ENCODE results near the gene IFITM5.

IFITM5 gene

DNA sequence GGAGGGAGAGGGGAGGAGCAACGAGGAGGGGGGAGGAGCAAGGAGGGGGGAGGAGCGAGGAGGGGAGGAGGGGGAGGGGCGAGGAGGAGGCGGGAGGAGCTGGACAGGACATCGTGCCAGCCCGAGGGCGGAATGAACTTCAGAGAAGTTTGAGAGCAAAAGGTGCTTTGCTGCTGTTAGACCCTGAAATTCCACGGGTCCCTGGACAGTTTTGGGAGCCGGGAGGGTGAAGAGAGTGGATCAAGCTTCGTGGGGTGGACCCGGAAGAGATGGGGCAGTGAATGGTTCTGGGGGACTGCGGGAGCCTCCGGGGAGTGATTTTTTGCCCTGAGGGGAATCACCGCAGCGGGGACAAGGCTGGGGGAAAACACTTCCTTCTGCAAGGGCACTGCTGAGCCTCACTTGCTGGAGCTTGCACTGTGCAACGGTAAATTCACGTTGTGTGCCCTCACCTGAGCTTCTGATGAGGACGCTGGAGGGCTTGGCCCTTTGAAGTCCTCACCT is 31.8 kb downstream of the IFITM5 start:
- DNase-seq (ENCODE audit: low read depth, low spot score): peak; percentile 40

GRCh38 chr11:266676-267439 is 32.5 kb downstream of the IFITM5 start:
- no peak for DNase-seq (ENCODE audit: low read depth, low spot score)

GRCh38 chr11:261624-262023 is 37.7 kb downstream of the IFITM5 start:
- no peak for DNase-seq (ENCODE audit: low read depth, low spot score)

DNA sequence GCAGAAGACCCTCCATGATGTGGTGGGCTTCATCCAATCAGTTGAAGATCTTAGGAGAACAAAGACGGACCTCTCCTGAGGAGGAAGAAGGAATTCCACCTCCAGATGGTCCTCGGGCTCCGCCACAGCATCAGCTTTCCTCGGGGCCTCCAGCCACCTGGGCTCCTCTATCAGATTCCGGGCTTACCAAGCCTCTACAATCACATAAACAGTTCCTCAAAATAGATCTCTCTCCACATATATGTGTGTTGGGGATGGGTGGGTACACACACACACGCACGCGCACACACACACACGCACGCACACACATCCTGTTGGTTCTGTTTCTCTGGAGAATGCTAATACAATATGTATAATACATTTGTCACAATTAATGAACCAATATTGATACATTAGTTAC is 39.9 kb downstream of the IFITM5 start:
- no peak for DNase-seq (ENCODE audit: low read depth, low spot score)

DNA sequence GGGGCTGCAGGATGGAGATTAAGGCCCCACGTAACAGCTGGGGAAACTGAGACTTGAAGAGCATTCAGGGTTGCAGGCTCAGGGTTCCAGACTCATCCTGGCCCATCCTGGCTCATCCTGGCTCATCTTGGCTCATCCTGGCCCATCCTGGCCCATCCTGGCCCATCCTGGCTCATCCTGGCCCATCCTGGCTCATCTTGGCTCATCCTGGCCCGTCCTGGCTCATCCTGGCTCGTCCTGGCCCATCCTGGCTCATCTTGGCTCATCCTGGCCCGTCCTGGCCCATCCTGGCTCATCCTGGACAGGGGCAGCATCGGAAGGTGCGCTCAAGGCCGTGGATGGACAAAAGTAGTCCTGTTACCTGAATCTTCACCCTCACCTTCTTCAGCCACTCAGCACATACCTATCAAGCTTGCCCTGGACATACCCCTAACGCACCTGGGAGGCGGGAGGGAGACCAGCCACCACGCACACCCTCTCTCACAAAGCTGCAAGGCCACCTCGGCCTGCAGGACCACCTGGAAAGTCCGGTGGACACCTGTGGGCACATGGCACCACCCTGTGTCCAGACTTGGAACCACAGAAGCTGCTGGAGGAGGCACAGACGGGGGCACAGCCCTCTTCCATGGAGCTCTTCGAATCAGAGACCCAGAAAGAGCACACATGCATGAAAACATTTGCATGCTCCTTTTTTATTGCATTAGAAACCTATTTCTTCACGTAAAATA is 41.4 kb downstream of the IFITM5 start:
- DNase-seq (ENCODE audit: low read depth, low spot score): no peak

GRCh38 chr11:256952-257737 is 42.2 kb downstream of the IFITM5 start:
- DNase-seq (ENCODE audit: low read depth, low spot score): no peak

DNA sequence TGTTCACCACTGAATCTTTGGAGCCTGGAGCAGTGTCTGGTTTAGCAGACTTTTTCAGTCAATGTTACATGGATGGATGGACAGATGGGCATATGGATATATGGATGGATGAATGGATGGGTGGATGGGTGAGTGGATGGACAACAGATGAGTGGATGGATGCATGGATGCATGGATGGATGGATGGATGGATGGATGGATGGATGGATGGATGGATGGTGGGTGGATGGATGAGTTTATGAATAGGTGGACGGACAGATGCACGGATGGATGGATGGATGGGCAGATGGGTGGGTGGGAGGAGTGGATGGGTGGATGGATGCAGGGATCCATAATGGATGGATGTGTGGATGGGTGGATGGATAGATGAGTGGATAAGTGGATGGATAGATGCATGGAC is 43.5 kb downstream of the IFITM5 start:
- DNase-seq (ENCODE audit: low read depth, low spot score): no peak

- DNase-seq (ENCODE audit: low read depth, low spot score): no peak
Measured at GRCh38 chr11:255176-255575, 44.1 kb downstream of the IFITM5 start.

- DNase-seq (ENCODE audit: low read depth, low spot score): no peak
Measured at GRCh38 chr11:253886-254270, 45.4 kb downstream of the IFITM5 start.

DNA sequence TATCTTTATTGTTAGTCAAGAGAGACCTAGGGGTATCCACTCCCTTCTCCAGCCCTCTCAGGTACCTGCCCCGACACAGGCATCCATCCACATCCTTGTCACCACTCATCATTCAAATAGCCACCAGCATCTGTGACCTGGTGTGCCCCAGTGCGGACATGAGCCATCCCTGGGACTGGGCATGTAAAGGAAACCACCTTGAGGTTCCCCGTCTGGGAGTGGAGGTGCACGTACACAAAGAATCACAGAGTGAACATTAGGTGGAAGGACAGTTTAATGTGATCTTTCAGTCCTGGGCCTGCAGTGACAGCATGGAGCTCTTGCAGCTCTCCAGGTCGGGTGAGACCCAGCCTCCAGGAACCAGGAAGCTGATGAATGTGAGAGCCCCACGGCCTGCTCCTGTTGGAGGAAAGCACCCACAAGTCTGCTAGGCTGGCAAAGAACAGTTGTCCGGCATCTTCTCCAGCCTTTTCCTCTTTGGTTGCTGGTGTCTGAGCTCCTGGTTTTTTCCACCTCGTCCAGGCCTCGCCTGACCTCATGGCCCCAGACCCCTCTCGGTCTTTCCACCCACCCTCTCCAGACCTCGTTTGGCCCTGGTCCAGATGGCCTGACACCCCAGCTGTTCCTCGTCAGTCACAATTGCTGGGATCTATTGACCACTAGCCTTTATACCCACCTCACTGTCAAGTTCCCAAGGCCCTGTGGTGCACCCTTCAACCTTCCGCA is 46.0 kb downstream of the IFITM5 start:
- no peak for DNase-seq (ENCODE audit: low read depth, low spot score)

- no peak for DNase-seq (ENCODE audit: low read depth, low spot score)
Measured at GRCh38 chr11:252666-253065, 46.7 kb downstream of the IFITM5 start.

GRCh38 chr11:251550-251949 is 47.8 kb downstream of the IFITM5 start:
- no peak for DNase-seq (ENCODE audit: low read depth, low spot score)

GRCh38 chr11:250740-251299 is 48.5 kb downstream of the IFITM5 start:
- peak; percentile 81 for DNase-seq (ENCODE audit: low read depth, low spot score)

GRCh38 chr11:250274-250673 is 49.1 kb downstream of the IFITM5 start:
- DNase-seq (ENCODE audit: low read depth, low spot score): no peak

DNA sequence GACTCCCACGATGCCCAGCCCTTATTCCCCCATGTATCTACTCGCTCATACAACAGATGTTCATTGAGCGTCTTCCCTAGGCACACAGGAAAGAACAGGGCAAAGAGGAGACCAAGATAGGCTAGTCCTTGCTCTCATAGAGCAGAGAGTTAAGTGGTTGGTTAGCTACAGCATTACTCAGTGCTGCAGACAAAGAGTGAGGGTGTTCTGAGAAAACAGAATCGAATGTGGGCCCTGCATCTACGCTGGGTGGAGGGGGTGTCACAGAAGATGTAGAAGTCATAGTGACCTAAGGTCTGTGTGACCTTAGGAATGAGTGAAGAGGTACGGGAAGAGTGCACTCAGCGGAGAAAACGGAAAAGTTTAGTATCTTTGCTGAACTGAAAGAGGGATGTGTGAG is 50.3 kb downstream of the IFITM5 start:
- DNase-seq (ENCODE audit: low read depth, low spot score): no peak
